Gastroesophageal sphincter (tissue), 4 donors: ENCODE data around the gene RIPK3. TPM values are rescaled to one million over a fixed set of nuclear protein-coding genes. Genes with fewer than 3 reads are reported as not detected.

Experiments used
- ATAC-seq: fragments of 150-250 bp; one replicate; pipeline ENCODE4 v1.9.1; 2016; ENCODE audit warnings: mild to moderate bottlenecking, moderate library complexity
- H3K27ac ChIP-seq, 4 donors: fragments of 200-600 bp; sonication (generic) in 3 of 4; 1 replicate in 3 of 4; 2 replicates in 1 of 4; pipeline ENCODE4 v1.5.1; 2016 to 2019
- H3K27me3 ChIP-seq: fragments of 200-600 bp; sonication (generic); one replicate; pipeline ENCODE4 v1.5.1; 2019
- H3K36me3 ChIP-seq, 2 donors: fragments of 200-600 bp; sonication (generic); one replicate each; pipeline ENCODE4 v1.5.1; 2019; ENCODE audit warnings: control low read depth in 1 of 2
- H3K4me1 ChIP-seq, 3 donors: fragments of 200-600 bp; sonication (generic); 1 replicate in 2 of 3; 2 replicates in 1 of 3; pipeline ENCODE4 v1.5.1; 2016 to 2019; ENCODE audit warnings: control low read depth in 2 of 3
- H3K4me3 ChIP-seq, 2 donors: fragments of 200-600 bp; sonication (generic); one replicate each; pipeline ENCODE4 v1.5.1; 2019; ENCODE audit warnings: mild to moderate bottlenecking in 1 of 2, moderate library complexity in 1 of 2
- H3K9me3 ChIP-seq, 3 donors: fragments of 200-600 bp; sonication (generic); one replicate each; pipeline ENCODE4 v1.5.1; 2017 to 2019; ENCODE audit warnings: control low read depth in 2 of 3
- CTCF ChIP-seq, 4 experiments: fragments of 200-600 bp in 2 of 4; fragments of 450-650 bp in 2 of 4; sonication (generic) in 1 of 4; IDR thresholded peaks; one replicate each; pipeline ENCODE4 v1.5.1; 2017 to 2019; ENCODE audit warnings: antibody characterized with exemption in 4 of 4, mild to moderate bottlenecking in 2 of 4, moderate library complexity in 2 of 4
- EP300 ChIP-seq: sonication (generic); formaldehyde crosslinking; IDR thresholded peaks from one replicate; pipeline ENCODE4 v1.6.1; 2017; ENCODE audit warnings: antibody characterized with exemption, mild to moderate bottlenecking
- POLR2A ChIP-seq, 2 donors: fragments of 450-650 bp; IDR thresholded peaks; one replicate each; pipeline ENCODE4 v1.6.1; 2017; ENCODE audit warnings: antibody characterized with exemption in 2 of 2, mild to moderate bottlenecking in 2 of 2, moderate library complexity in 1 of 2
- POLR2AphosphoS5 ChIP-seq: sonication (generic); formaldehyde crosslinking; IDR thresholded peaks from one replicate; pipeline ENCODE4 v1.6.1; 2017; ENCODE audit warnings: antibody characterized with exemption
- WGBS, 2 donors: methylation state at CpG; one replicate each; pipeline ENCODE4 v1.1.5; 2018; ENCODE audit warnings: low coverage in 1 of 2; 5-methylcytosine and 5-hydroxymethylcytosine counted together
- total RNA-seq, 4 donors: library from RNA; depleted of rRNA; stranded (reverse); fragments of >200 nt; gene quantifications; one replicate each; pipeline ENCODE4 v1.1.0, GENCODE V29; 2016

The RIPK3 gene
- total RNA-seq, 4 donors from 2014 or later: 3.1 to 8.9 (median 3.9) TPM

DNA sequence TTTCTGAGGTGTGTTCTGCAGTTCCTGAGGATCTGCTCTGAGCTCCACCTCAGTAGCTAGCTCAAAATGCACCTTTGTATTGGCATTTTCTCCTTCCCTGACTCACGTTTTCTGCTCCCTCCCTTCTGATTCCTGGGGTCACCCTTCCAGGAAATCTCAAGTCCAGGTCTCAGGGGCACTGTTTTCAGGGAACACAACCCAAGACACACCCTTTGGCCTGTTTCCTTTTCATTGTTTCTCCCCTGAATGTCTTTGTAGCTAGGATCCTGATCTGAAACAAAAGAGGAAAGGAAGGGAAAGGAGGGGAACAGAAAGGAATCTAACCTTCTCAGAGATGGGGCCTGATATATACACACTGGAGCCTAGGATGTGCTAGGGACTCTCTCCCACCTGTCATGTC is 7.3 kb upstream of the RIPK3 start:
- Histone ChIP-seq H3K4me1 (peaks cover 0 to 9% (median 0%) of the 10 kb centered on the region in 3 donors), H3K9me3 (no peaks in the 10 kb centered on the region), H3K36me3 (no peaks in the 10 kb centered on the region), H3K27me3 (peaks cover 30% of the 10 kb centered on the region), H3K4me3 (no peak overlapping the region), H3K27ac (no peak overlapping the region)
- TF ChIP-seq POLR2A (IDR thresholded peaks at IDR 0.05) (no peak), POLR2AphosphoS5 (no peak), CTCF (IDR thresholded peaks at IDR 0.05) (no peak), EP300 (no peak)
- ATAC-seq: no peak
- 63% methylated on average over 1 of the region's 1 CpG; no CpG with 5 or more reads in 1 of the 2 donors for WGBS, 2 donors

DNA sequence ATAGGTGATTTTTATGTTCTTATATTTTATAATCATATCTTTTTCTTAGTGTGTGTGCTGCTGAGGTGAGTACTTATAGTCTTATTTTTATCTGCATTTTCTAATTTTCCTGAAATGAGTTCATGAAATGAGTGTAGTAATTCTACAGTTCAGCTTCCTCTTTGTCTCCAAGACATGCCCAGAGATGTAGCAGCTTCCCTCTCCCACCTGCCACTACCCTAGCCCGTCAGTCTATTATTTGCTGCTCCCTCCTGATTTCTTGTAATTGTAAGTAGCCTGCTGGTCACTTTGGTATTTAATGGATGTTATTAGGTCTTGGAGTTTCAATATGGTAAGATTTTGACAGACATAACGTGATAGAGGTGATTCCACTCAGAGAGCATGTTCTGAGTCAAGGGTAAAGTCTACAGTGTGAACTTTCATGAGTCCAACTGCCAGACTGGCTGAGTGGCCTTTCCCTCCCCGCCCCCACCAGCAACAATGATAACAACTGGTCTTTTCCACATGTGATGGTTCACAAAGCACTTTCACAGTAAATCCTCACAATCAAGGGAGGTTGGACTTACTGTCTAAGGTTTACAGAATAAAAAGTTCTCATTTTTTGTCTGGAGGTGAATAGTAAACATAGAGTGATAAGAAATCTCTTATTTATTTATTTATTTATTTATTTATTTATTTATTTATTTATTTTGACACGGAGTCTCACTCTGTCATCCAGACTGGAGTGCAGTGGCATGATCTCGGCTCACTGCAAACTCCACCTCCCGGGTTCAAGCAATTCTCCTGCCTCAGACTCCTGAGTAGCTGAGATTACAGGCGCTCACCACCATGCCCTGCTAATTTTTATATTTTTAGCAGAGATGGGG is 4.2 kb upstream of the RIPK3 start:
- WGBS, 2 donors: 57% methylated on average over 6 of the region's 7 CpGs; no CpG with 5 or more reads in 1 of the 2 donors
- Histone ChIP-seq H3K4me3 (no peak overlapping the region), H3K4me1 (peaks cover 0 to 10% (median 2%) of the 10 kb centered on the region in 3 donors), H3K27me3 (peaks cover 30% of the 10 kb centered on the region), H3K27ac (no peak overlapping the region), H3K9me3 (no peaks in the 10 kb centered on the region), H3K36me3 (no peaks in the 10 kb centered on the region)
- no peak for ATAC-seq
- TF ChIP-seq EP300: no peak
- TF ChIP-seq POLR2A (IDR thresholded peaks at IDR 0.05): no peak
- TF ChIP-seq CTCF (IDR thresholded peaks at IDR 0.05): no peak

- Histone ChIP-seq H3K36me3 (peaks cover 0 to 1% of the 10 kb centered on the region in 2 donors), H3K9me3 (no peaks in the 10 kb centered on the region), H3K27me3 (peaks cover 37% of the 10 kb centered on the region), H3K4me1 (peaks cover 0 to 21% (median 5%) of the 10 kb centered on the region in 3 donors), H3K4me3 (no peak overlapping the region), H3K27ac (no peak overlapping the region)
- no peak for ATAC-seq
- WGBS, 2 donors: 89 to 100% methylated on average over 2 to 4 of the region's 4 CpGs
- TF ChIP-seq EP300: no peak
- no peak for TF ChIP-seq POLR2AphosphoS5
- no peak for TF ChIP-seq CTCF (IDR thresholded peaks at IDR 0.05)
- no peak for TF ChIP-seq POLR2A (IDR thresholded peaks at IDR 0.05)
Observed at GRCh38 chr14:24342889-24343288, 3.1 kb upstream of the RIPK3 start.

DNA sequence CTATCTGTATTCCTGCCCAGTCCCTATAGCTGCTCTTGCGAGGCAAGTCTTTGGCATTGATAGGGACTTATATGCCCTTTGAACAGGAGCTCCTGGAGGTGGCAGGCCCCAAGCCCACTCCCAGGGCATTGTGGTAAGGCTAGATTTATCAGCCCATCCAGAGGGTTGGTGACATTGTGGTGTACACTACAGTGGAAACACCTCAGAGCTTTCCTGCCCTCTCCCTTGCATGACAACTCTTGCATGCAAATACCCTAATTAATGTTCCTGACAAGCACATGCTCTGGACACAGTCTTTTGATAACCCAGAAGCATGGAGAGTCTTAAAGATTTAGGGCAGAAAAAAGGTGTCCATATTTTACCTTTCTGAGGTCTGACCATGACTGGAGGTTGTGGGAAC is 815 bp upstream of the RIPK3 start:
- TF ChIP-seq POLR2A (IDR thresholded peaks at IDR 0.05): no peak
- TF ChIP-seq POLR2AphosphoS5: no peak
- no peak for TF ChIP-seq CTCF (IDR thresholded peaks at IDR 0.05)
- no peak for TF ChIP-seq EP300
- peaks cover 0 to 27% (median 5%) of the 10 kb centered on the region in 3 donors for H3K4me1 ChIP-seq
- no peak overlapping the region for H3K27ac ChIP-seq
- peaks cover 0 to 8% of the 10 kb centered on the region in 2 donors for H3K36me3 ChIP-seq
- no CpG with 5 or more reads among the region's 1 CpG for WGBS, 2 donors
- peaks cover 44% of the 10 kb centered on the region for H3K27me3 ChIP-seq
- H3K9me3 ChIP-seq: no peaks in the 10 kb centered on the region
- H3K4me3 ChIP-seq: no peak overlapping the region
- no peak for ATAC-seq

DNA sequence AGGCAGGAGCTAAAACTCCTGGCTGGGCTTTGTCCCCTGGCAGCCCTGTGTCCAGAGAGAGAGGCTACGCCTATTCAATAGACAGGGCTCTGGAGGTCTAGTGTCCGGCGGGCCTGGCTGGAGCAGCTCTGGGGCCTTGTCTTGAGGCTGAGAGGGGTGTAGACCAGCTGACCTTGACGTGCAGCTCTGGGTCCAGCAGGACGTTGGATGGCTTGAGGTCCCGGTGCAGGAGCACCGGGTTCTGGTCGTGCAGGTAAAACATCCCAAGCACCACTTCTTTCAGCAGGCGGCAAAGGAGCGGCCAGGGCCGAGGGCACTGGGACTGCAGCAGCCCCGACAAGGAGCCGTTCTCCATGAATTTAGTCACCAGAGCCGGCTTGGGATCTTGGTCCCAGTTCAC is 948 bp downstream of the RIPK3 start:
- peak overlapping the region in 1 of 4 donors; percentile 24 for H3K27ac ChIP-seq
- no peak for TF ChIP-seq POLR2A (IDR thresholded peaks at IDR 0.05)
- TF ChIP-seq EP300: no peak
- TF ChIP-seq CTCF (IDR thresholded peaks at IDR 0.05): no peak
- no peak for TF ChIP-seq POLR2AphosphoS5
- 68 to 90% methylated on average over 4 to 7 of the region's 14 CpGs for WGBS, 2 donors
- H3K9me3 ChIP-seq: no peaks in the 10 kb centered on the region
- peaks cover 0 to 8% of the 10 kb centered on the region in 2 donors for H3K36me3 ChIP-seq
- H3K4me1 ChIP-seq: peaks cover 0 to 41% (median 15%) of the 10 kb centered on the region in 3 donors
- H3K4me3 ChIP-seq: peak overlapping the region in 1 of 2 donors; percentile 51
- ATAC-seq: no peak
- peaks cover 61% of the 10 kb centered on the region for H3K27me3 ChIP-seq
